Breast epithelium (tissue), 3 donors: ENCODE data around the gene KRTAP10-5.

Experiments used
- POLR2A ChIP-seq: fragments of 450-650 bp; IDR thresholded peaks from one replicate; pipeline ENCODE4 v1.6.1; 2016; ENCODE audit warnings: antibody characterized with exemption, mild to moderate bottlenecking, moderate library complexity
- TF ChIP-seq, protein P1 (sequence below), 3 donors: fragments of 450-650 bp; IDR thresholded peaks; one replicate each; pipeline ENCODE4 v1.5.1; 2016 to 2017; ENCODE audit warnings: antibody characterized with exemption in 3 of 3, mild to moderate bottlenecking in 3 of 3, moderate library complexity in 3 of 3

DNA sequence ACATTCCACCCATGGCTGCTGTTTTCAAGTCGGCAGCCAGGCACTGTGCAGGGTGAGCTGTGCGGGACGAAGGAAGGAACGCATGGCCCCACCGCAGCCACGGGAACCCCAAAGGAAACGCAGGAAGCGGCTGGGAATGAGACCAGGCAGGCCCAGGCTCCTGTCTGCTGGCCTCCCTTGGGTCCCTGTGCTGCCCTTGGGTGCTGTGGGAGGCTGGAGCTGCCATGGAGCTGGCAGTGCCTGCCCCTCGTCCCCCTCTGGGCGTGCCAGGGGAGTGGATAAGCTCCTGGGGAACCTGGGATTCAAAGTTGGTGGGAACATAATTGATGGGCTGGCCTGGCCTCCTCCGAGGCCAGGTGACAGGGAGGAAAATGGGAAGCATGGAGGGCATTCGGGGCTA lies 12.1 kb downstream of the KRTAP10-5 start:
- TF ChIP-seq, protein P1, sequence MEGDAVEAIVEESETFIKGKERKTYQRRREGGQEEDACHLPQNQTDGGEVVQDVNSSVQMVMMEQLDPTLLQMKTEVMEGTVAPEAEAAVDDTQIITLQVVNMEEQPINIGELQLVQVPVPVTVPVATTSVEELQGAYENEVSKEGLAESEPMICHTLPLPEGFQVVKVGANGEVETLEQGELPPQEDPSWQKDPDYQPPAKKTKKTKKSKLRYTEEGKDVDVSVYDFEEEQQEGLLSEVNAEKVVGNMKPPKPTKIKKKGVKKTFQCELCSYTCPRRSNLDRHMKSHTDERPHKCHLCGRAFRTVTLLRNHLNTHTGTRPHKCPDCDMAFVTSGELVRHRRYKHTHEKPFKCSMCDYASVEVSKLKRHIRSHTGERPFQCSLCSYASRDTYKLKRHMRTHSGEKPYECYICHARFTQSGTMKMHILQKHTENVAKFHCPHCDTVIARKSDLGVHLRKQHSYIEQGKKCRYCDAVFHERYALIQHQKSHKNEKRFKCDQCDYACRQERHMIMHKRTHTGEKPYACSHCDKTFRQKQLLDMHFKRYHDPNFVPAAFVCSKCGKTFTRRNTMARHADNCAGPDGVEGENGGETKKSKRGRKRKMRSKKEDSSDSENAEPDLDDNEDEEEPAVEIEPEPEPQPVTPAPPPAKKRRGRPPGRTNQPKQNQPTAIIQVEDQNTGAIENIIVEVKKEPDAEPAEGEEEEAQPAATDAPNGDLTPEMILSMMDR (IDR thresholded peaks at IDR 0.05): no peak
- no peak for TF ChIP-seq POLR2A
